HG03060 (cell line): Measurements from ENCODE around the gene ARL4A.

Experiments used
- ATAC-seq: cut with Tn5 transposase; IDR thresholded peaks from one replicate; pipeline ENCODE4 v1.9.1; 2021; ENCODE audit warnings: low read depth, moderate number of reproducible peaks; ENCODE audit not compliant: unreplicated experiment

Gene ARL4A

DNA sequence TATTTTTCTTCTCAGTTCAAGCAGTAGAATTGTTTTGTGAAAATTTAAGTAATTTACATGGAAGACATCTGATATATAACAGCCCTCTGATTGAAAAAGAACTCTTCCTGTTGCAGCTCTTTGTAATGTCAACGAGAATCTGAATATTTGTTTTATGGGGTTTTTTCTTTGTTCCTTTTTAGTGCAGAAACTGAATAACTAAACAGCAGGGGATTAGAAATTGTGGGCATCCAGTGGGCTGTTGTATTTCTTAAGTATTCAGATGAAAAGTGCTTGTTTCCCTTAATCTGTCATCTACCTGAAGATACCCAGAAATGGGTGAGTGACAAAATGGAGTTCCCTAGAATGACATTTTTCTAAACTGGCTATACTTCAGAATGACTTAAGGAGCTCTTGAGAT is 7.4 kb downstream of the ARL4A start:
- no peak for ATAC-seq

DNA sequence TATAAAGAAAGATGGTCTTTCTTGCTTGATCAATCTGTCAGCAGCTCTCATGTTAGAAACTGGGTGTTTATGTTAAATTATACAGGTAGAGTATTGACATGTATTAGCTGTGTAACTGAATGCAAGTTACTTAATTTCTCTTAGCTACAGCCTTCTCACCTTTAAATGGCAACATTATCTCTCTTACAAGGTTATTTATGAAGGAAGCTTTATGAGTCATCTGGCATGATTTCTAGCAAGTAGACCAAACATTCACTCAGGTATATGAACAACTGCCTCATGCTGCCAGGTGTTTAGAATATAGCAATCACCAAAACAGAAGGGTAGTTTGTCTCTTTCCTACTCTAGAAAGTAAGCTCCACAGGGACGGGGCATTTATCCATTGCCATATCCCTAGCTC is 8.5 kb downstream of the ARL4A start:
- ATAC-seq = no peak

DNA sequence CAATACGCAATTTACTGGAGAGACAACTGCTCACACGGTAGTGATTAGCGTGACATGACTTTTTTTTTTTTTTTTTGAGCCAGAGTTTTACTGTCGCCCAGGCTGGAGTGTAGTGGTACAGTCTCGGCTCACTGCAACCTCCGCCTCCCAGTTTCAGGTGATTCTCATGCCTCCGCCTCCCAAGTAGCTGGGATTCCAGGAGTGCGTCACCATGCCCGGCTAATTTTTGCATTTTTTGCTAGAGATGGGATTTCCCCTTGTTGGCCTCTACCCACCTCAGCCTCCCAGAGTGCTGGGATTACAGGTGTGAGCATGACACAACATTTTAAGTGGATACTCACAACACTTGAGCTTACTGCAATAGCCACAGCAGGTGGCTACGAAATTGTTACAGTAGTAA is 11.9 kb downstream of the ARL4A start:
- ATAC-seq = no peak

DNA sequence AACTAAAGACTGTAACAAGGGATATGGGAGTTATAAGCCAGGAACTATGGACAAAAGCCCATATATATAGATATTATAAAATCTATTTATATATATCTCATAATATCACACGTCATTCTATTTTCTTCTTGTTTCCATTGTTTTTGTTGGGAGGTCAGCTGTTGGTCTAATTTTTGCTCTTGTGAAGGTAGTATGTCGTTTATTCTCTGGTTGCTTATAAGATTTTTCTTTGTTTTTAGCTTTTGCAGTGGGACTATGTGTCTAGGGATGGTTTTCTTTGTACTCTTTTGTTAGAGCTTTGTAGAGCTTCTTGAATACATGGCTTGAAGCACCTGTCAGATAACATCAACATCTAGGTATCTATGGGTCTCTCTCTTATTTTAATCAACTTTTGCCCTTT is 14.0 kb downstream of the ARL4A start:
- ATAC-seq = no peak

DNA sequence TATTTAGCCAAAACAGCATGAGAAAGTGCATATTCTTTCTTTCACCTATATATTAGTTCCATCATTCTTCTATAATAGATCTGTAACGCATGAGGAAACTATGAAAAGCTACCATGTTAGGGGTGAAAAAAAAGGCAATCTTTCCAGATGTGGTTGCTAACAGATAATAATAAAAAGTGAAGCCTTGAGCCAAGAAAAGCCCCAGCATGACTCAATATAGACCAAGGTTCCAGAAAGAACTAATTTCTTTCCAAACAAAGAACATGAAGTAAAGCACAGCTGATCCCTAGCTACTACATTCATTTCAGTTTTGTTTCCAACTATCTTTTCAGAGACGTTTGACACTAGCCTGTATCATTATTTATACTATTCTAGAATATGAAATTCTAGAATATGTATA is 16.4 kb downstream of the ARL4A start:
- no peak for ATAC-seq

DNA sequence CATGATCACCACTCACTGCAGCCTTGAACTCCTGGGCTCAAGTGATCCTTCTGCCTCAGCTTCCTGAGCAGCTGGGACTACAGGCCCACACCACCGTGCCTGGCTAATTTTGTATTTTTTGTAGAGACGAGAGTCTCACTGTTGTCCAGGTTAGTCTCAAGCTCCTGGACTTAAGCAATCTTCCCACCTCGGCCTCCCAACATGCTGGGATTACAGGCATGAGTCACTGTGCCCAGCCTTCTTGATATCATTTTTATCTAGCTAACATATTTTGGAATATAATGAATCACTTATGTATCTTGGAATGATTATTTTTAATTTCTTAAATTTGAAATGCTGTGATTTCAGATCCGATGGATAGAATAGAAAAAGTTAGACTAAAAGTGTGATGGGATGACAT is 18.4 kb downstream of the ARL4A start:
- ATAC-seq = no peak

DNA sequence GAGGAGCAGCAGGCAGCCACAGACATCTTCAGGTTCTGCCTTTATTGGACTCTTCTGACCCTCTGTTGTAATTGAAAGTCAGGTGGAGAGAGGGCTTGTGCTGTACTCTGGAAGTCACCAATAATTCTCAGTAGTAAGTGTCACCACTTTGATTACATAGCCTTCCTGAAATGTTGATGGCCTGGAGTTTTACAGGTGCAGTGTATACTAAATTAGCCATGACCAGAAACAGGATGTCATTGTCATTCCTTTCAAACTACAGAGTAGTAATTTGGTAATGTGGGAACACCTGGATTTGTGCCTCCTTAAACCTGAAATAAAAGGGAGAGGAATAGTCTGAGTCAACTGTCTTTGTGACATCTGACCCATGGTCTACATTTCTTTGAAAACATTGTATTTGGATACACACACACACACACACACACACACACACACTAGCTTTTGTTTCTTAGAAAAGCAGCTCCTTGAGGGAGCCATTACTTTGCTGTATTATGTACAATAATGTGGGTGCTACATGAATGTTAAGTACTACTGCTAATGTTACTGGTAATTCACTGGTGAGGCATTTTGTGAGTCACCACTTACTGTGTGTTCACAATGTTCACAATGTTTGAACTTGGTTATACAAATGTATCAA is 19.6 kb downstream of the ARL4A start:
- no peak for ATAC-seq

DNA sequence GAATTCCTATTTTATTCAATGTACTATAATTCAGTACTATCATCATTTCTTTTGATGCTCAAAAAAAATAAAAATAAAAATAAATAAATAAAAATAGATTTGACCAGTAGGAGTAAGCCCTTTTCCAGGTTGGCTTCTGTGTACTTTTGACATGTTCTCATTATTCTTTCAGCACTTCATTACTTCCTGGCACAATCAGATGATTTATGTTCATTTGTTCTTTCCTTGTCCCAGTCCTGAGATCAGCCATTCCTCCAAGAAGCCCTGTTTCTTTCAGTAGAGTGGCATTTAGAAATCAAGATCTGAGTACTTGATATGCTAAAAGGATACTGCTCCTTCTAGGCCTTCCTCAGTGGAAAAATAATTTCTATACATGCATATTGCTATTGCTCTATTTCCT is 20.9 kb downstream of the ARL4A start:
- ATAC-seq = no peak

DNA sequence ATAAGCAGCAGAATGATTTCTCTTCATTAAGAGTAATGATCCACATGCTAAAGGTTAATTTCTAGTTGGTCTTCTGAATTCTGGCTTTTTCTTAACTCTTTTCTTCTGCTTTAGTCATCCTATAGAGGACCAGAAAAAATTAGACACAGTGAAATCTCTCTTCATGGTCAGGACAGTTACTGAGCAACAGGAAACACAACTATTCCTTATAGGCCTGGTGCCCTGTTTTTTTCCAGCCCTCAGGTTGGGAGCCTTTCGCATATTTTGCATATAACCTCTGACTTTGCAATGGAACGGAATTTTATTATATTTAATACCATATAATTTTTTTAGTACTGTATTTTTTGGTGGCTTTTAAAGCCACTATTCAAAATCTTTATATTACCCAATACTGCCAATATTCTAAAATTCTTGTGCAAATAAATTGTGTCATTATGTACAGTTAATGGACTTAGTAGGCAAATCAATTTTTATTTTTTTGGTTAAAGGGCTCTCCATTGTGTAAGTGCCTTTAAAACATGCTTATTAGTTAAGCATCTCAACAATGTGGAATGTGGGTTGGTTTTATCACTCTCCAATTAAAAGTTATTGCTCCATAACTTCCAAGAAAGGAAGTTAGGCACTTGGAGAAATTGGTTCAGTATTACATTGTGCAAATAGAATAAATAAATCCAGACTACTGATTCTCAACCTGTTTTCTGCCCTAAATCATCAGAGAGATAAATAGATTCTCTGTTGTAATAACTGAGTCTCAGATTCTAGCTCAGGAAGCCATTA is 22.5 kb downstream of the ARL4A start:
- no peak for ATAC-seq

DNA sequence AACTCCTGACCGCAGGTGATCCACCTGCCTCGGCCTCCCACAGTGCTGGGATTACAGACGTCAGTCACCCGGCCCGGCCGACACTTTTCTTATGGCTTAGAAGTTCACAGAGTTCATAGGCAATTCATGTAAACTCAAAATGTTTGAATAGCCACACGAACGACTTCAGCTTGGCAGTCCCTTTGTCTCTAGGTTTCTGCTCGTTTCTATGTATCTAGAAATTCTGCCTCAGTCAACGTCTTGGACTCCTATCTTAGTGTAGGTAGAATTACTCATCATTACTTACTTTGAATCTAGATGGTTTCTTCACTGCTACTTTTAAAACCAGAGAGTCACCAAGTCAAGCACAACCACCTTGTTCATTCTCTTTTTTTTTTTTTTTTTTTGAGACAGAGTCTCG is 23.7 kb downstream of the ARL4A start:
- ATAC-seq = no peak

DNA sequence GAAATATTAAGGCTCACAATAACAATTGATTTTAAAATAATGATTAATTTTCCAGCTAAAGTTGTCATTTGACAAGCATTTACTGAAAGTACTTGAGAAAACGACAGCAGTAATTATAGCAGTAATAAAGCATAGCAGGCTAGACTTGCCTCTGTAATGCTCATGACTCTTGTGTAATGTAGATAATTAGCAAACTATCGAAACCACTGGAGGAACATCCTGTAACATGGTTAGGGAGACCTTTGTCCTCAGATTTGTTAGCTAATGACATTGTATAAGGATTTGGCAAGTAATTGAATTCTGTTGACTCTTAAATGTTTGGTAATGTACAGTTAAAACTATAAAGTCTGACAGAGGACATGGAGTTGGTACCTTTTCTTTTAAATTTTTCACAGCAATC is 24.8 kb downstream of the ARL4A start:
- ATAC-seq = no peak

DNA sequence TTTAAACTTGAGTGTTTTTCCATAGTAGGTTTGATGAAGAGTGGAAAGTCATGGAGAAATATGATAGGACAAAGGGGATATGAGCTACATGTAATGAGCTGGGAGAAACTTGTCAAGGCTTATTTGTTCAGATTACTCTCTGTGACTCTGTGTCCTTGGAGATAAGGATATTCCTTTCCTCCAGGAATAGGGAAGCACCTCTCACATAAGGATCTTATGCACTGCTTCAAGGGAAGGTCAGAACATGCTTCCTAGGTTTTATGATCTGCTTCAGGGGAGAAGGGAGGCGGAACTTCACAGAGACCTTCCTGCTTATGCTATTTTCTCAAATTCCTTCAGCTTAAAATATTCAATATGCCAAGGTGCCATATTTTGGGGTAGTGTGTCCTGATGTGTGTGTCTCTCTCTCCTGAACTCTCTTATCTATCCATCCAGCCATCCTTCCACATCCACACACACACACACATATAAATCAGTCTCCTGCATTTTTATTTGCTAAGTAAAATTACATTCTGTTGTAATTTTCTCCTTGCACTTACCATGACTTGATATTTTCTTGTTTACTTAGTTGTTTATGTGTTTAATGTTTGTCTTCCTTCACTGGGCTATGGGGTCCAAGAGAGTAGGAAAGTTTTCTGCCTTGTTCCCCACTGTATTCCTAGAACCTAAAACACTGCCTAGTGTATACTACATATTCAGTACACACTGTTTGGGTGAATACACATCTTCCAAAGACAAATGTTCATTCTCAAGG is 26.4 kb downstream of the ARL4A start:
- no peak for ATAC-seq

DNA sequence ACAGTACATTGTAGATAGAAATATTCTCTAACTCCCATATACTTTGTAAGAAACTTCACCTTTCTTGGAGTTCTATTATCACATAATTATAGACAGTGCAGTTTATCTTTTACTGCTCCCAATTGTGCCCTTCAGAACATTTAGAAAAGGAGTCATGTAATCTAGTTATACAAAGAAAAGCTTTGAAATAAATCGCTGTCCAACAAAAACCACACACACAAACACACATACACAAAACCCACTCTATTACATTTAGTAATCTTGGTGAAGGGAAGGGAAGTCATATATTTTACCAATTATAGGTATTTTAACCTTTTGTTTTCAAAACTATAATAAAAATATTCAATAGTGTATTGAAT is 26.9 kb downstream of the ARL4A start:
- ATAC-seq = no peak

DNA sequence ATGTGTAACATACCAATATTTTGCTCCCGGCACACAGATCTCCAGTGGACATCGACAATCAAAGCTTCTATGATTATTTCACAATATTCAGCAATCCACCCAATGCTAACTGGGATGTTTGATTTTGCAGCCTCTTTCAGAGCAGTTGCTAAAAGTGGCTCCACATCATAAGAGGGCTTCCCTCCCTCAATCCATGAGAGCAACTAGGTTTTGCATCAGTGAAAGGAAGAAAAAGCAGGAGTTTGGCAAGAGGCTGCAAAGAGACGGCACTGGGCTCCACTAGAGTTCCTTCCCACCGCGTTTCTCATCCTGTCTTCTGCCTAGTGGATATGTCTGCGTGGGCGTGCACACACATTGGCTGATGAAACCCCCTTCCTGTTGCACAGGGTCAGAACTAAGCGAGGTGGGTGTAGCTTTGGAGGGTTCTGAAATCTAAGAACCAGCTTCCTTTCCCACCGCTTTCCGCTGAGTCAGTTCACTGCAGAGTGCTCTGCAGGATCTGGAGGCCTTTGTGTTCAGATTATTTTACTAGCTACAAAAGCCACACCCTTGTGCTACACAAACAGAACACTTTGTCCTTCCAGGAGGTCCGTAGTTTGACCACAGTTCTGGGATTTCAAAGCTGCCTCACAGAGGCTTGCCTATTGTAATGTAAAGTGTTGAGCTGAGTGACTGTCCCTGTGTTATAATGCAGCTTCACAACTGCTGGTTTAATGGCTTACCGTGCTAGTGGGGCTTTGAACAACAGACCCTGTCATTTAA is 28.1 kb downstream of the ARL4A start:
- no peak for ATAC-seq

DNA sequence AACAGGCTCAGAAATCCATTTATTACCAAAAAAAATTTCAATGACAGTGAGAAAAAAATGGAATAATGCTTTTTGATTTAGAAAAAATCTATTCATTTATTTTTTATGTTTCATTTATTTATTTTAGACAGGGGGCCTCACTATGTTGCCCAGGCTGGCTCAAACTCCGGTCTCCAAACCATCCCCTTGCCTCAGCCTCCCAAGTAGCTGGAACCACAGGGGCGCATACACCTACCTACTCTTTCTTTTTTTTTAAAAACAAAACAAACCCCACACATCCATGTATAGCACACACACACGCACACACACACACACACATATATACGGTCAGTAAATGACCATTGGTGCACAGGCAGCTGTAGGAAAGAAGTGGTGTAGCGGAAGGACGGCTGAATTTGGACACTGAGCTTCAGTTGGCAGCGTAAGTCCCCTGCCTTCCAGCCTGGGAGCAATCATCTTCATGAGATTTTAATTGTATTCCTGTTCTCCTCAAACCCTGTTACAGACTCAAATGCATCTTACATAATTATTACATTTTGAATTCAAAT is 28.8 kb downstream of the ARL4A start:
- ATAC-seq = no peak

DNA sequence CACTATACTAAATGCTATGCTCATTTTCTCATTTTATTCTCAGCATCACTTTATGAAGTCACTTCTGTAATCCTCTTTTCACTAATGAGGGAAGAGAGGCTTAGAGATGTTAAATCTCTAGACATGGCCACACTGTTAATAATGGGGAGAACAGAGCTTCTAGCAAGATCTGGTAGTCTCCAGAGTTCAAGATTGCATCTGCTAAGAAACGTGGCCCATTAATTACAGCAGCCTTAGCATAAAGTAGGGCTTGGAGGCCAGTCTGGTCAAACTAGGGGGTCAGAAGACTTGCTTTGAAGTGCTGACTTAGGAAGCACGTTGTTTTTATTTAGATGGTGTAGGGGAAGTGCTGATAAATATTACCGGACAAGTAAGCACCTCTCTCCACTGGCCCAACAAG is 29.3 kb downstream of the ARL4A start:
- ATAC-seq = no peak

DNA sequence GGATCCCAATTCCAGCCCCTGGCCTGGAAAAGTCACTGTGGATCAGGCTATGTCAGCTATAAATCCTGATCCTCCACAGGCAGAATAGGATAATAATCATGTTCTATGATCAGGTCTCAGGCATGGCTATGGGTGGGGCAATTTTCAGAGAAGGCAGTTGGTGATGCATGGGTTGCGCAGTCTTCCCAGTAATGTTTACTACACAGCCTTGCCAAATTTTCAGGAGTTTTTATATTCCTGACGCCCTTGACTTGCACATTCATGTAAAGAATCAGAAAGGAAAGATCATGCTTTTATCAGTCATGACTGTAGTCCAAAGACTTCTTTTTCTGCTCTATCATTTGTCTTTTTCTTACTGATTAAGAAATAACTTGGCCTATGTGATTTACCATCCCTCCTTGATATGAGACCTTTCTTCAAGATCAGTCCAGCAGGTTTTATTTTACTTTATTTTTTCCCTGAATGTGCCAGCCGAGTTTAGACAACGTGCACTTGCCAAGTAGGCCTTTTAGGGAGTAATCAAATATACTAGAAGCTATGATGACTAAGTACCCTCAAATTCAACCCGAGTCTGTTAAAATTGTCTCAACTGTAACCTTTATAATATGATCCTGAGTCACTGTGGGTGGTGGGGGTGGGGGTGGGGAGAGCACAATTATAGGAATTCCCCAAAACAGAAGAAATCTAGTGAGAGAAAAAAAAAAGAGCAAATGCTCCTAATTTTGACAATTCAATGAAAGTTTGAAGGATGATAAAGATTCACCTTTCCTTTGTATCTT is 31.9 kb downstream of the ARL4A start:
- no peak for ATAC-seq

DNA sequence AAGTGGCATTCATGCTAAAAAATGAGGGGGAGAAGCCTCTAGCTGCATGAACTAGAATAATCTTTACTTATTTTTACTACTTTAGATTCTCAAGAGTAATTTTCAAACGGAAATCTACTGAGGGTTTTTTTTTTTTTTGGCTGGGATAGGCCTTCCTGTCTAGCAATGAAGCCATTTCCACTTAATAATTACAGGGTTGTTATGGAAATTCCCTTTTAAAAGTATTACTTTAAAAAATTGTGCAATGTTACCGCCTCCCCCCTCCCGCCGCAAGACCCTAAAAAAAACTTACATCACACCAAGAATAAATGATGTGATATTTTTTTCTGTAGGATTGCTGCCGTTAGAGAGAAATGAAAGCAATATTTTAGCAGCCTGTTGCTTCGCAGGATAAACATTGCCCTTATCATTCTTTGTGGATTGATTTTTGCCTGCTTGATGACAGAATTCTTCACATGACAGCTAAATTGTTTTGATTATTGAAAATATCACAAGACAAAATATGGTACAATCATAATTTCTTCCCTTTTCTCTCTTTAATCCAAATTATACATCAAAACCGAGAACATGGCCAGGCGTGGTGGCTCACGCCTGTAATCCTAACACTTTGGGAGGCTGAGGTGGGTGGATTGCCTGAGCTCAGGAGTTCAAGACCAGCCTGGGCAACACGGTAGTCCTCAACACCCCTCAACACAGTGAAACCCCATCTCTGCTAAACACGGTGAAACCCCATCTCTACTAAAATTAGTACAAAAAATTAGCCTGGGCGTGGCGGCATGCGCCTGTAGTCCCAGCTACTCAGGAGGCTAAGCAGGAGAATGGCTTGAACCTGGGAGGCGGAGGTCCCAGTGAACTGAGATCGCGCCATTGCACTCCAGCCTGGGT is 32.8 kb downstream of the ARL4A start:
- no peak for ATAC-seq

DNA sequence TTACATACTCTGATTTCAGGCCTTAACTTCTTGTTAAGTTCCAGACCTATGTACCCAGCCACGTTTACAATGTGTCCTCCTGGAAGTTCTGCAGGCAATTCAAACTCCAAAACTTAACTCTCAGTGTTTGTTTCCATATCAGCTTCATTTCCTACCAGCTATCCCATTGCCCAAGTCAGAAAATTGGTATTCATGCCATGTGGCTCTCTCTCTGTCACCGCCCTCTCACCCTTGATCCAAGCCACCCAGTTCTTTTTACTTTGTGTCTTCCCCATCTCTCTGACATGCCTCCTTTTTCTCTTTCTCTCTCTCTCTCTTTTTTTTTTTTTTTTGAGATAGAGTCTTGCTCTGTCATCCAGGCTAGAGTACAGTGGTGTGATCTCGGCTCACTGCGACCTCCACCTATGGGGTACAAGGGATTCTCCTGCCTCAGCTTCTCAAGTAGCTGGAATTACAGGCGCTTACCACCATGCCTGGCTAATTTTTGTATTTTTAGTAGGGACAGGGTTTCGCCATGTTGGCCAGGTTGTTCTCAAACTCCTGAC is 33.9 kb downstream of the ARL4A start:
- ATAC-seq = no peak
